HL-60 (cell line): ENCODE measurements around the gene DLEU7.

Source experiments
- GABPA ChIP-seq: IDR thresholded peaks from 2 replicates; pipeline ENCODE4 v1.6.1; 2012; ENCODE audit warnings: low read depth
- POLR2AphosphoS5 ChIP-seq: IDR thresholded peaks from 2 replicates; pipeline ENCODE4 v1.6.1; 2012; ENCODE audit warnings: low read depth
- SPI1 ChIP-seq: IDR thresholded peaks from 2 replicates; pipeline ENCODE4 v1.6.1; 2012; ENCODE audit warnings: low read depth, mild to moderate bottlenecking, borderline replicate concordance
- TF ChIP-seq, protein P1 (sequence below): IDR thresholded peaks from one replicate; pipeline ENCODE4 v1.5.1; 2011; ENCODE audit warnings: low read length, control low read depth, inconsistent platforms; ENCODE audit not compliant: insufficient read depth
- TF ChIP-seq, protein P2 (sequence below): IDR thresholded peaks from 2 replicates; pipeline ENCODE4 v1.6.1; 2012; ENCODE audit warnings: low read depth; ENCODE audit not compliant: insufficient replicate concordance

DNA sequence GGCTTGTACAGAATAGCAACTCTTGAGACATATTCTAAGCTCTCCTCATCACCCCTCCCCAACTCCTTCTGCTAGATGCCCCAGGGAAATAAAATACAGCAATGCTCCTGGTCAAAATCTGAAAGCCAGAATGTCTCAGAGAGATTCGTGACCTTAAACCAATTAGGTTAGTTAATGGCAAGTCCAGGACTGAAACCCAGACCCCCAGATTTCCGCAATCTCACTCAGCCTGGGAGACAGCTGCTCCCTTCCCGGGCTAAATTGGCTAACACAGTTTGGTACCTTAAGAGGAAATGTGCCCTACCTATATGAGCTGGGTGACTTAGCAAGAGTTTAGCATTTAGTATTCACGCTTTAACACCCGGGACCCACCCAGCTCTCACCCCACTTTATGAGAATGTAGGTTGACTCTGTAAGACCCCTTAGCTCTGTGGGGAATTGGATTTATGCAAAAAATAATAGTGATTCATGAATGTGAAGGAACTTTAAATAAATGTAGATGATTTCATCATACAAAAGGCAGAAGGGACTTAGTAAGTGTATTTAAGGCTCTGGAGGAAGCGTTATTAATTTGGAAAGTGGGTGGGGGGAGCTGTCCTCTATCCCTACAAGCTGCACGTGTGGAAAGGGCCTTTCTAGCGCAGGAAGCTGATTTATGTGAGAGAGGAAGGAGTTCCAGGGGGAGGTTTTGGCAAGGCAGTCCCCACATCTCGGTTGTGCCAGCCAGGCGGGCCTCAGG lies 1.1 kb downstream of the DLEU7 start:
- TF ChIP-seq, protein P1, sequence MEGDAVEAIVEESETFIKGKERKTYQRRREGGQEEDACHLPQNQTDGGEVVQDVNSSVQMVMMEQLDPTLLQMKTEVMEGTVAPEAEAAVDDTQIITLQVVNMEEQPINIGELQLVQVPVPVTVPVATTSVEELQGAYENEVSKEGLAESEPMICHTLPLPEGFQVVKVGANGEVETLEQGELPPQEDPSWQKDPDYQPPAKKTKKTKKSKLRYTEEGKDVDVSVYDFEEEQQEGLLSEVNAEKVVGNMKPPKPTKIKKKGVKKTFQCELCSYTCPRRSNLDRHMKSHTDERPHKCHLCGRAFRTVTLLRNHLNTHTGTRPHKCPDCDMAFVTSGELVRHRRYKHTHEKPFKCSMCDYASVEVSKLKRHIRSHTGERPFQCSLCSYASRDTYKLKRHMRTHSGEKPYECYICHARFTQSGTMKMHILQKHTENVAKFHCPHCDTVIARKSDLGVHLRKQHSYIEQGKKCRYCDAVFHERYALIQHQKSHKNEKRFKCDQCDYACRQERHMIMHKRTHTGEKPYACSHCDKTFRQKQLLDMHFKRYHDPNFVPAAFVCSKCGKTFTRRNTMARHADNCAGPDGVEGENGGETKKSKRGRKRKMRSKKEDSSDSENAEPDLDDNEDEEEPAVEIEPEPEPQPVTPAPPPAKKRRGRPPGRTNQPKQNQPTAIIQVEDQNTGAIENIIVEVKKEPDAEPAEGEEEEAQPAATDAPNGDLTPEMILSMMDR = no peak
- TF ChIP-seq, protein P2, sequence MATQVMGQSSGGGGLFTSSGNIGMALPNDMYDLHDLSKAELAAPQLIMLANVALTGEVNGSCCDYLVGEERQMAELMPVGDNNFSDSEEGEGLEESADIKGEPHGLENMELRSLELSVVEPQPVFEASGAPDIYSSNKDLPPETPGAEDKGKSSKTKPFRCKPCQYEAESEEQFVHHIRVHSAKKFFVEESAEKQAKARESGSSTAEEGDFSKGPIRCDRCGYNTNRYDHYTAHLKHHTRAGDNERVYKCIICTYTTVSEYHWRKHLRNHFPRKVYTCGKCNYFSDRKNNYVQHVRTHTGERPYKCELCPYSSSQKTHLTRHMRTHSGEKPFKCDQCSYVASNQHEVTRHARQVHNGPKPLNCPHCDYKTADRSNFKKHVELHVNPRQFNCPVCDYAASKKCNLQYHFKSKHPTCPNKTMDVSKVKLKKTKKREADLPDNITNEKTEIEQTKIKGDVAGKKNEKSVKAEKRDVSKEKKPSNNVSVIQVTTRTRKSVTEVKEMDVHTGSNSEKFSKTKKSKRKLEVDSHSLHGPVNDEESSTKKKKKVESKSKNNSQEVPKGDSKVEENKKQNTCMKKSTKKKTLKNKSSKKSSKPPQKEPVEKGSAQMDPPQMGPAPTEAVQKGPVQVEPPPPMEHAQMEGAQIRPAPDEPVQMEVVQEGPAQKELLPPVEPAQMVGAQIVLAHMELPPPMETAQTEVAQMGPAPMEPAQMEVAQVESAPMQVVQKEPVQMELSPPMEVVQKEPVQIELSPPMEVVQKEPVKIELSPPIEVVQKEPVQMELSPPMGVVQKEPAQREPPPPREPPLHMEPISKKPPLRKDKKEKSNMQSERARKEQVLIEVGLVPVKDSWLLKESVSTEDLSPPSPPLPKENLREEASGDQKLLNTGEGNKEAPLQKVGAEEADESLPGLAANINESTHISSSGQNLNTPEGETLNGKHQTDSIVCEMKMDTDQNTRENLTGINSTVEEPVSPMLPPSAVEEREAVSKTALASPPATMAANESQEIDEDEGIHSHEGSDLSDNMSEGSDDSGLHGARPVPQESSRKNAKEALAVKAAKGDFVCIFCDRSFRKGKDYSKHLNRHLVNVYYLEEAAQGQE = no peak
- no peak for TF ChIP-seq POLR2AphosphoS5
- no peak for TF ChIP-seq GABPA
- TF ChIP-seq SPI1 = no peak
